Astrocyte (in vitro differentiated cells and primary cell): ENCODE results near the gene LRATD1.

Experiments used
- CTCF ChIP-seq: IDR thresholded peaks from 2 replicates; pipeline ENCODE4 v1.5.1; 2011; ENCODE audit warnings: low read depth, mild to moderate bottlenecking, inconsistent platforms, low read length, moderate library complexity; ENCODE audit not compliant: insufficient read depth
- EZH2 ChIP-seq: IDR thresholded peaks from 2 replicates; pipeline ENCODE4 v1.6.1; 2012; ENCODE audit warnings: mild to moderate bottlenecking, low read length, inconsistent platforms; ENCODE audit not compliant: insufficient read depth

DNA sequence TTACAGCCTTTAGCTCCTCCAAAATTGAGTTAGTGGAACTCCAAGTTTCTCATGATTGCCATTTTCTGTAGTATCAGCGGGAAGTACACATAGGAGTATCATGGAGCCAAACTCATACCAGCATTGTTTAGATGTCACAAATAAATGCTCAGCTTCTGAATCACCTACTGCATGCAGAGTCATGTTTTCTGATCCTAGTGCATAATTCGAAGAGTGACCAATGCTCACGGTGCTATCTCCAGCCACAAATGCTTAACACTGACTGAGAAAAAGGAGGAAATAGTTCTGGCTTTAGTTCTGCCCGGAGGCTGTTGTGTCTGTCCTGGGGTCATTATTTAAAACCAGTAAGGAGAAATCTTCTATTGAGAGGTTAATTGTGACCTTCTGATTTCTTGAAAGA, 45.4 kb upstream of the LRATD1 start:
- TF ChIP-seq EZH2 (no peak), CTCF (no peak)
